ENCODE measurements around the gene ANXA2. TPM values are rescaled to one million over a fixed set of nuclear protein-coding genes. Genes with fewer than 3 reads are reported as not detected.

Gene ANXA2
- total RNA-seq, 2 donors from 2014 or later = 815 to 1,045 TPM

GRCh38 chr15:60392986-60393790 is 4.6 kb downstream of the ANXA2 start:
- intact Hi-C loops (cut with DNase I) = loop anchor here in 1 of 2 donors (5.0 kb wide), 1 partner anchor 36 kb away; no protein-coding TSS in a partner anchor
- no peak for DNase-seq (ENCODE audit: low spot score)

DNA sequence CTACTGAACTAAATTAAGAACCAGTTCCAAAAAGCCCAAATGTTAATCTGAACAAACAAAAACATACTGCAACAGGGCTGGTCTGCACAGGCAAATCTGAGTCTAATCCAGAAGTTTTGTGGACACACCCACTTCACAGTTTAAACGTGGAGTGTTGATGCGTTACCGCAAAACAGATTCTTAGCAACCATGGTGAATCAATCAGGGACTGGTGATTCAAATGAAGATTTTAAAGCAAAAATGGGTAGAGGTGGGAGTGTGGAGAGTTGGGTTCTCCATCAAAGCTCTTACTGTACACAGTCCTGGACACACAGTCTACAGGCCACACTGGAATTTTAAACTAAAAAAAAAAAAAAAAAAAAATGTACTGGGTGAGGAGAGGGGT is 5.2 kb downstream of the ANXA2 start:
- intact Hi-C loops (cut with DNase I) = loop anchor here in 1 of 2 donors (5.0 kb wide), 1 partner anchor 35 kb away; no protein-coding TSS in a partner anchor
- no peak for DNase-seq (ENCODE audit: low spot score)

- intact Hi-C loops (cut with DNase I) = loop anchor here in 1 of 2 donors (5.0 kb wide), 1 partner anchor 35 kb away; no protein-coding TSS in a partner anchor
- no peak for DNase-seq (ENCODE audit: low spot score)
Observed at GRCh38 chr15:60391722-60392315, 6.0 kb downstream of the ANXA2 start.

DNA sequence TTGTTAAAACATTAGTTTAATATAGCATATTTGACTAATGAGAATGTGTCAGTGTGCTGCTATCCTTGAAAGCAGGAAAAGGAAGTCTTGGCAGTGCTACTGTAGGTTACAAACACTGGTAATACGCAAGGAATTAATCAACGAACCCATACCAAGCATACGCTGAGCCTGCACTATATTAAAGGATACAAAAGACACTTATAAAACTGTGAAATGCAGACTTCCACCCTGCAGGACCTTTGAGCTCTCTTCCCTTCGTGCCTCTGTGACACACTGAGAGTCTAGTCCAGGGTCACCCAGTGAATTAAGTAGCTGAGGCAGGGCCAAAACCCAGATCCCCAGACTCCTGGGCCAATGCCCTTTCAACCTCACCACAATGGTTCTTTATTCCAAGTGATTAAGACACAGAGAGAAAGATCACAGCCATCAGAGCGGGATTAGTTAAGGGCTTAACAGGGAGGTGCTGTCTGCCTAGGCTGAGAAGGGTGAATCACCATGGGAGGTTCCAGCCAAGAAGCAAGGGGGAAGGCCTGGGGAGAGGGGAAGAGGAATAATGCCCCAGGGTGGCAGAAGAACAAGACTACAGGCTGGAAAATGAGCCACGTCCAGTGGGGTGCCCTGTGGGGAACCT is 6.8 kb downstream of the ANXA2 start:
- no peak for DNase-seq (ENCODE audit: low spot score)
- intact Hi-C loops (cut with DNase I) = loop anchor here in 1 of 2 donors (5.0 kb wide), 1 partner anchor 34 kb away; no protein-coding TSS in a partner anchor

DNA sequence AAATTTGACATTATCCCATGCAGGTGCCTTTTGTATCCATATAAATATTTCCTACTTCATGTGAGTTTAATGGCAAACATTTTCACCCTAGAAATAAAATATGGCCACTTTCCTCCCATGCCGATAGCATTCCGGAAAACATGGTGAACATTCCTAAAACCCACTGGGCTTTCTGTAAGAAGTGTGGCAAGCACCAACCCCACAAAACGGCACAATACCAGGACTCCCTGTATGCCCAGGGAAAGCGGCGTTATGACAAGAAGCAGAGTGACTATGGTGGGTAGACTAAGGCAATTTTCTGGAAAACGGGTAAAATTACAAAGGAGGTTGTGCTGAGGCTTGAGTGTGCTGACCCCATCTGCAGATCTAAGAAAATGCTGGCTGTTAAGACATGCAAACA is 7.6 kb downstream of the ANXA2 start:
- intact Hi-C loops (cut with DNase I) = loop anchor here in 1 of 2 donors (5.0 kb wide), 1 partner anchor 33 kb away; no protein-coding TSS in a partner anchor
- DNase-seq (ENCODE audit: low spot score) = no peak

- intact Hi-C loops (cut with DNase I) = loop anchor here in 1 of 2 donors (5.0 kb wide), 1 partner anchor 32 kb away; no protein-coding TSS in a partner anchor
- no peak for DNase-seq (ENCODE audit: low spot score)
Observed at GRCh38 chr15:60389261-60390077, 8.3 kb downstream of the ANXA2 start.

GRCh38 chr15:60387321-60387720 is 10.5 kb downstream of the ANXA2 start:
- intact Hi-C loops (cut with DNase I) = no loop called here
- no peak for DNase-seq (ENCODE audit: low spot score)

- intact Hi-C loops (cut with DNase I) = no loop called here
- no peak for DNase-seq (ENCODE audit: low spot score)
Observed at GRCh38 chr15:60386615-60387014, 11.2 kb downstream of the ANXA2 start.

- intact Hi-C loops (cut with DNase I) = no loop called here
- no peak for DNase-seq (ENCODE audit: low spot score)
Observed at GRCh38 chr15:60385620-60386552, 11.9 kb downstream of the ANXA2 start.

- intact Hi-C loops (cut with DNase I) = no loop called here
Observed at GRCh38 chr15:60384526-60385126, 13.2 kb downstream of the ANXA2 start.

GRCh38 chr15:60384053-60384452 is 13.7 kb downstream of the ANXA2 start:
- intact Hi-C loops (cut with DNase I) = no loop called here
- DNase-seq (ENCODE audit: low spot score) = no peak

More at GRCh38 chr15:60384526-60385126, 13.2 kb downstream of the ANXA2 start:
- DNase-seq (ENCODE audit: low spot score) = no peak

DNA sequence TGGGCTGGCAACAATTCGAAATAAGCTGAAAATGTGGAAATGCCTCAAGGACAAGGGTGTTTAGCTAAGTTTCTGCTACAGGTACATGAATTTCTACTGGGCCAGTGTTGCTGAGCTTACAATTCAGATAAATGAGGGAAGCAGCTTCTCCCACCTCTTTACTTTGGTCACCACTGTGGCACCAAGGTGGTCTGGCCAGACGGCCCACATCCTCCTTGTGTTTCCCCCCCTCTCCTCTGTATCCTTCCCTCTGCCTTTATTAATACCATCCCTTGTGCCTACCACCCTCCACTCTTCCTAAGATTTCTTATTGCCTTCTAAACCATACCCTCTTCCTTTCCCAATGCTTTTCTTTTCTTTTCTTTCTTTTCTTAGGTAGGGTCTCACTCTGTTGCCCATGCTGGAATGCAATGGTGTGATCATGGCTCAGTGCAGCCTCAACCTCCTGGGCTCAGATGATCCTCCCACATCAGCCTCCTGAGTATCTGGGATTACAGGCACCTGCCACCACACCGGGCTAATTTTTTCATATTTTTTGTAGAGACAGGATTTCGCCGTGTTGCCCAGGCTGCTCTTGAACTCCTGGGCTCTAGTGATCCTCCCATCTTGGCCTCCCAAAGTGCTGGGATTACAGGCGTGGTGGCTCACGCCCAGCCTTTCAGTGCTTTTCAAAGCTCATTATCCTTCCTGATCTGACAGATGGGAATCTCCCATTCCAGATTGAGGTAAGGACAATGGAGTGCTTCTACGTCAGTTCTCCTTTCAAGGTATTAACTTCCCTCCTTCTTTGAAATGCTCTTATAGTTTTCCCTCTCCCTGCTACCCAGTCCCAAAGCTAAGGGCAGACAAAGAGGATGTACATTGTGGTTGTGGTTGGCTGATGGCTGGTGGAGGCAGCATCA is 14.8 kb downstream of the ANXA2 start:
- intact Hi-C loops (cut with DNase I) = no loop called here
- DNase-seq (ENCODE audit: low spot score) = no peak

DNA sequence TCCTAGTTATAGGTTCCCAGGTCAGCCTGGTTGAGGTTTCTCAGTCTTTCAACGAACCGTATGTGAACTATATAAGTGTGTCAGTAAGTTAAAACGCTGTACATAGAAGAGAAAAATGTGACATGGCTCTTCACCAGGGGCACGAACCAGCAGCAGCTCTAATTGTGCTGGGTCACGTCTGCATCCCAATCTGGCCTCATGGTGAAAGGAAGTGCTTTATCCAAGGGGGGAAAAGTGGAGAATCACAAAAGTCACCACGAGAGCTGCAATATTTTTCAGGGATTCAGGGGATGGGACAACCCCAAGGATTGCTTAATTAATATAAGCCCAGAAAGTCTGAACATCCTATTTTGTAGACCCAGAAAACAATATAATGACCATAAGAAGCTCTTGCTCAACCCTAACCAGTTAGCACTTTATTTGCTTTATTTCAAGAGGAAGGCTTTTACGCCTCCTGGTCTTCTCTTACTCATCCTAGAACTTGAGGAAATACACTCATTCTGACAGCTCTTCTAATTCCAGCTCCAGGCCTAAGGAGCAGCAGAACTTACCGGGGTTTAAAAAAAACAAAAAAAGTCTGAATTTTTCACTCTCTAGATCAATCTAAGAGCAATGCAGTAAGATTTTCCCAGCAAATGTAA is 16.5 kb downstream of the ANXA2 start:
- intact Hi-C loops (cut with DNase I) = no loop called here
- no peak for DNase-seq (ENCODE audit: low spot score)

DNA sequence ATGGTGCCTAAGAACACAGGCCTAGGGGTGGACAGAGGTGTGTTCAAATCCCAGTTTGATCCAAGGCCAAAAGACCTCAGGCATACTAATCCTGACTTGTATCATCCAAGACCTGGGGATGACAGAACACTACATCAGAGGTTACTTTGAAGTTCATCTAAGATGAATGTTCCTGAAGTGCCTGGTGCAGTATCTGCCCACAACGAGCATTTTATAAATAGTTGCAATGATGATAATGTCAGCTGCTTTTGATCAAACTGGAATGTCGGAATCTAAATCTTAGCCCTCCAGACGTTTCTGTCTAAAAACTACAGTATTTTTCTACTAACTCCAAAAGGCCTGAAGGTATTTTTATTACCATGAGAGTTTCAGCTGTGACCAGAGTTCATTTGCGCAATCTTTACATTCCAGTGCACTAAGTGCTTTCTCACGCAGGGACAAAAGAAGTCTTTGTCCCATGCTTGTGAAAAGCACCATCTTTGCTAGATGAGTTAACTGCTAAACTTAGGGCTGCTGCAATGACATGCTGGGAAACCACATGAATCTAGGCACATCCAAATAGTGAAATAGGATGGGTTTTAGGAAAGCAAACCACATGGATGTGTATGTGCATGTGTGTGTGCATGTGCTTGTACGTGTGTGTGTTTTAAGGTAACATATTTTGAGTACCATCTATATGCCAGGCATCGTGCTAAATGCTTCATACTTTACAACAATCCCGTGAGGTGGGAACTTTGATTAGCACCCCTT is 18.1 kb downstream of the ANXA2 start:
- DNase-seq (ENCODE audit: low spot score) = no peak
- intact Hi-C loops (cut with DNase I) = no loop called here

DNA sequence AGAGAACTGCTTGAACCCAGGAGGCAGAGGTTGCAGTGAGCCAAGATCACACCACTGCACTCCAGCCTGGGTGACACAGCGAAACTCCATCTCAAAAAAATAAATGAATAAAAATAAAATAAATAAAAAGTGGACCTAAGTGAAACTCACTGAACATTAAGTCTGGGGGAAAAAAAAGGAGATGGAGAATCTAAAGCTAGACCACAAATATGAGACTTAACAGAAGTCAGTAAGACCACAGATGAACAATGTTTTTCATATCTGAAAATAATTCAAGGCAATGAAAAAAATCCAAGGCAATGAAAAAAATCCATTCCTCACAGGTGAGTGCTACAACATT is 18.6 kb downstream of the ANXA2 start:
- DNase-seq (ENCODE audit: low spot score) = no peak
- intact Hi-C loops (cut with DNase I) = no loop called here

DNA sequence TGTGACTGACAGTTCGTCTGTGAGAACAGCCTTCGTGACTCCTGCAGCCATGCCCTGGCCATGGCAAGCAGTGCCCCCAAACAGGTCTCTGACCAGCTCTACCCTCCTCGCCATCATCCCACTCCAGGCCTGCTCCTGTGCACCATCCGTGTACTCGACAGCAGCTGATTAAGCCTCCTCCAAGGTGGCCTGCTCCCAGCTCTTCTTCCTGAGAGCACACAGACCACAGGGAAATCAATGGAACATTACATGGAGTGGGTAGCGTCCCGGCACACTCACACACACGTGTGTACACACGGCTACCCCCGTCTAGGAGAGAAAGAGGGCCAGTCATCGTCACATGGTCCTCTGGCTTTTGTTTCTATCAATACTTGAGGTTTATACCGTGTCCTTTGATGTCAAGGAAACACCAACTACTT is 21.1 kb downstream of the ANXA2 start:
- intact Hi-C loops (cut with DNase I) = no loop called here

More for the DNA sequence above, 21.1 kb downstream of the ANXA2 start:
- no peak for DNase-seq (ENCODE audit: low spot score)

Data from posterior vena cava (tissue), 2 donors.